Astrocyte (in vitro differentiated cells and primary cell): ENCODE measurements around the gene TET1. TPM values are rescaled to one million over a fixed set of nuclear protein-coding genes. Genes with fewer than 3 reads are reported as not detected.

Experiments used
- DNase-seq: peaks from one replicate; pipeline ENCODE4 v3.0.0-alpha.2; 2010; ENCODE audit warnings: low read depth
- FAIRE-seq: peaks from 2 replicates; lab custom pipeline; 2011; peaks lifted over from hg19 to GRCh38; lab: Jason Lieb, UNC
- H2AFZ ChIP-seq: 2 replicates; pipeline ENCODE4 v1.6.0; 2012; ENCODE audit warnings: low read depth, low read length, inconsistent platforms
- H3K27ac ChIP-seq: 2 replicates; pipeline ENCODE4 v1.5.1; 2011; ENCODE audit warnings: low read depth, low read length, inconsistent platforms
- H3K27me3 ChIP-seq: 2 replicates; pipeline ENCODE4 v1.6.0; 2011; ENCODE audit warnings: low read length, inconsistent platforms; ENCODE audit not compliant: insufficient read depth
- H3K36me3 ChIP-seq: 2 replicates; pipeline ENCODE4 v1.5.1; 2011; ENCODE audit warnings: low read length, inconsistent platforms; ENCODE audit not compliant: insufficient read depth
- H3K4me1 ChIP-seq: 2 replicates; pipeline ENCODE4 v1.5.1; 2011; ENCODE audit warnings: low read length, inconsistent platforms; ENCODE audit not compliant: insufficient read depth
- H3K4me2 ChIP-seq: 2 replicates; pipeline ENCODE4 v1.6.0; 2012; ENCODE audit warnings: low read length, inconsistent platforms
- H3K4me3 ChIP-seq: 2 replicates; pipeline ENCODE4 v1.5.1; 2011; ENCODE audit warnings: low read depth, mild to moderate bottlenecking, low read length, inconsistent platforms; ENCODE audit not compliant: insufficient read depth
- H3K79me2 ChIP-seq: 2 replicates; pipeline ENCODE4 v1.6.0; 2012; ENCODE audit warnings: mild to moderate bottlenecking, low read length, inconsistent platforms; ENCODE audit not compliant: insufficient read depth
- H3K9ac ChIP-seq: 2 replicates; pipeline ENCODE4 v1.6.0; 2012; ENCODE audit warnings: mild to moderate bottlenecking, low read length, inconsistent platforms
- H3K9me3 ChIP-seq: 2 replicates; pipeline ENCODE4 v1.5.1; 2012; ENCODE audit warnings: low read depth, mild to moderate bottlenecking, low read length, inconsistent platforms; ENCODE audit not compliant: insufficient read depth
- H4K20me1 ChIP-seq: 2 replicates; pipeline ENCODE4 v1.6.0; 2012; ENCODE audit warnings: low read length, inconsistent platforms; ENCODE audit not compliant: insufficient read depth
- H3K27ac Mint-ChIP-seq: one replicate; pipeline ENCODE4 v1.8.0; 2021; ENCODE audit warnings: mild to moderate bottlenecking, mixed read lengths; ENCODE audit not compliant: unreplicated experiment
- H3K27me3 Mint-ChIP-seq: one replicate; pipeline ENCODE4 v1.8.0; 2021; ENCODE audit warnings: low read depth, mixed read lengths; ENCODE audit not compliant: unreplicated experiment
- H3K36me3 Mint-ChIP-seq: one replicate; pipeline ENCODE4 v1.8.0; 2021; ENCODE audit warnings: low read depth, mixed read lengths; ENCODE audit not compliant: unreplicated experiment
- H3K4me1 Mint-ChIP-seq: one replicate; pipeline ENCODE4 v1.8.0; 2021; ENCODE audit warnings: low read depth, mixed read lengths; ENCODE audit not compliant: unreplicated experiment
- H3K4me3 Mint-ChIP-seq: one replicate; pipeline ENCODE4 v1.8.0; 2021; ENCODE audit warnings: mild to moderate bottlenecking, moderate library complexity, mixed read lengths; ENCODE audit not compliant: unreplicated experiment
- H3K9me3 Mint-ChIP-seq: one replicate; pipeline ENCODE4 v1.8.0; 2021; ENCODE audit warnings: mild to moderate bottlenecking, mixed read lengths; ENCODE audit not compliant: unreplicated experiment
- EZH2 ChIP-seq: IDR thresholded peaks from 2 replicates; pipeline ENCODE4 v1.6.1; 2012; ENCODE audit warnings: mild to moderate bottlenecking, low read length, inconsistent platforms; ENCODE audit not compliant: insufficient read depth
- total RNA-seq: library from RNA; stranded (reverse); gene quantifications from 2 replicates; pipeline ENCODE4 v1.2.1, GENCODE V29; 2021
- TF ChIP-seq, protein P1 (sequence below): IDR thresholded peaks from 2 replicates; pipeline ENCODE4 v1.5.1; 2011; ENCODE audit warnings: low read depth, mild to moderate bottlenecking, inconsistent platforms, low read length, moderate library complexity; ENCODE audit not compliant: insufficient read depth

TET1 gene
- total RNA-seq, 1 donor from 2014 or later = 7.1 TPM

DNA sequence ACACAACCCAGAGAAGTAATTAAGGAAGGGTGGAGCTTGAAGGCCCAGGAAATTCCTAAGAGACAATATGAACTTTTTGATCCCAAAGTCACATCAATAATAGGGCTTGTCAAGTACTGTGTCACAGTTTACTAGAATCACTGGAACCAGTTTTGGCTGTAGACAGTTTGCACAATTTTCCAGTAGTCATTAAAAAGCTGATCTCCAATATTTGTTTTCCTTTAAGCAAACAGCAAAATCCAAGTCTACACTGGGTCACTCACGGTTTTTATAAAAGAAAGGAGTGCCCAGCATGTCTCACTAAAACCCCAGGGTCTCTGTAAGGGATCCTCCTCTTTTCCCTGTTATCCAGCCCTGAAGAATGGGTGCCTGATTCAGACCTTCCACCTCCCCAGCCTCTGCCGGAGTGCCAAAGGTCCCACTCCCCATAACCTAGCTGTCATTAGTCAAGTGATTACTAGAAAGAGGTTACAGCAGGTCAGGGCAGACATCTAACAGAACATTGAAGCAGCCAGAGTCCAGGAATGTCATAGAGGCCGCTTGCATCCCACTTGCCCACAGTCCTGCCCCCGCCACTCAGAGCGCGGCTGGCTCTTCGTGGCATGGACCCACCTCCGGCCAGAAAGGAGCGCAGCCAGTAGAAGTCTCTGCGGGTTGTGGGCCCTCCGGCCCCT, 33.4 kb upstream of the TET1 start:
- Histone ChIP-seq H3K9me3 (no peaks in the 10 kb centered on the region), H2AFZ (peak overlapping the region; percentile 97), H3K27ac (peak overlapping the region; percentile 79), H3K79me2 (peaks cover 17% of the 10 kb centered on the region), H3K9ac (peak overlapping the region; percentile 93), H3K4me3 (peak overlapping the region; percentile 89), H4K20me1 (no peaks in the 10 kb centered on the region), H3K36me3 (no peaks in the 10 kb centered on the region), H3K4me2 (peak overlapping the region; percentile 96), H3K27me3 (no peaks in the 10 kb centered on the region), H3K4me1 (peaks cover 6% of the 10 kb centered on the region)
- Mint-ChIP-seq H3K4me1 (peaks cover 3% of the 10 kb centered on the region), H3K9me3 (no peaks in the 10 kb centered on the region), H3K27me3 (no peaks in the 10 kb centered on the region), H3K27ac (peak overlapping the region; percentile 96), H3K4me3 (peak overlapping the region; percentile 98), H3K36me3 (no peaks in the 10 kb centered on the region)
- TF ChIP-seq, protein P1, sequence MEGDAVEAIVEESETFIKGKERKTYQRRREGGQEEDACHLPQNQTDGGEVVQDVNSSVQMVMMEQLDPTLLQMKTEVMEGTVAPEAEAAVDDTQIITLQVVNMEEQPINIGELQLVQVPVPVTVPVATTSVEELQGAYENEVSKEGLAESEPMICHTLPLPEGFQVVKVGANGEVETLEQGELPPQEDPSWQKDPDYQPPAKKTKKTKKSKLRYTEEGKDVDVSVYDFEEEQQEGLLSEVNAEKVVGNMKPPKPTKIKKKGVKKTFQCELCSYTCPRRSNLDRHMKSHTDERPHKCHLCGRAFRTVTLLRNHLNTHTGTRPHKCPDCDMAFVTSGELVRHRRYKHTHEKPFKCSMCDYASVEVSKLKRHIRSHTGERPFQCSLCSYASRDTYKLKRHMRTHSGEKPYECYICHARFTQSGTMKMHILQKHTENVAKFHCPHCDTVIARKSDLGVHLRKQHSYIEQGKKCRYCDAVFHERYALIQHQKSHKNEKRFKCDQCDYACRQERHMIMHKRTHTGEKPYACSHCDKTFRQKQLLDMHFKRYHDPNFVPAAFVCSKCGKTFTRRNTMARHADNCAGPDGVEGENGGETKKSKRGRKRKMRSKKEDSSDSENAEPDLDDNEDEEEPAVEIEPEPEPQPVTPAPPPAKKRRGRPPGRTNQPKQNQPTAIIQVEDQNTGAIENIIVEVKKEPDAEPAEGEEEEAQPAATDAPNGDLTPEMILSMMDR = no peak
- no peak for TF ChIP-seq EZH2
- FAIRE-seq (no peak), DNase-seq (no peak)

DNA sequence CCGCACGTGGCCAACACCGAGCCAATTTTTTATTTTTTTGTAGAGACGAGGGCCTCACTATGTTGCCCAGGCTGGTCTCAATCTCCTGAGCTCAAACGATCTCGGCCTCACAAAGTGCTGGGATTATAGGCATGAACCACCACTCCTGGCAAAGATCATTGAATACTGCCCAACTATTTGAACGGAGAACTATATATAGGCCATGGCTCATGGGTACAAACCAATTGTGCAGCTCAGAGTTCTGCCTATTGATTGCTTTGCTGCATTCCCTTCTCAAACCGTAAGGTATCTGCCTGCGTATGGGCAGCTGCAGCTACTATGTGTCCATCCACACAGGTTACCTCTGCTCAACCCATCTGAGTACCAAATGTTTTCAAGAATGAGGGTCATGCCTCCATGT, 23.2 kb upstream of the TET1 start:
- no peaks in the 10 kb centered on the region for H3K36me3 ChIP-seq
- no peaks in the 10 kb centered on the region for H3K9me3 ChIP-seq
- FAIRE-seq (no peak), DNase-seq (no peak)
- peaks cover 1% of the 10 kb centered on the region for H3K4me1 ChIP-seq
- H3K36me3 Mint-ChIP-seq = no peaks in the 10 kb centered on the region
- H3K27ac ChIP-seq = no peak overlapping the region
- no peaks in the 10 kb centered on the region for H3K27me3 Mint-ChIP-seq
- H3K4me3 ChIP-seq = no peak overlapping the region
- H3K4me2 ChIP-seq = no peak overlapping the region
- no peaks in the 10 kb centered on the region for H4K20me1 ChIP-seq
- H3K4me3 Mint-ChIP-seq = no peak overlapping the region
- H3K4me1 Mint-ChIP-seq = peaks cover under 1% of the 10 kb centered on the region
- H3K9me3 Mint-ChIP-seq = no peaks in the 10 kb centered on the region
- no peak overlapping the region for H2AFZ ChIP-seq
- no peak for TF ChIP-seq EZH2
- TF ChIP-seq, protein P1 = no peak
- no peak overlapping the region for H3K9ac ChIP-seq
- no peak overlapping the region for H3K27ac Mint-ChIP-seq
- no peaks in the 10 kb centered on the region for H3K27me3 ChIP-seq
- no peaks in the 10 kb centered on the region for H3K79me2 ChIP-seq

DNA sequence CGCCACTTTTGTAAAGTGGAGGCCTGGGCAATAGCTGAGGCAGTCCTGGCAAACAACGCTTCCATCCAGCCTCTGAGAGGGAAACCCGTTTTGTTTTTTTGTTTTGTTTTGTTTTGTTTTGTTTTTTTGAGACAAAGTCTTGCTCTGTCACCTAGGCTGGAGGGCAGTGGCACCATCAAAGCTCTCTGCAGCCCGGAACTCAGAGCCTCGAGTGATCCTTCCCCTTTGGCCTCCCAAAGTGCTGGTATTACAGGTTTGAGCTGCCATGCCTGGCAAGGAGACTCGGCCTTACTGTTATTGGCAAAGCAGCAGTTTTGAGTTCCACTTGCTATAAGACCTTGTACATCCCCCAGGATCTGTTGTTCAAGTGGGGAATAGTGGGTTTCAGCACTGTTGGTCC, 22.3 kb upstream of the TET1 start:
- no peaks in the 10 kb centered on the region for H3K27me3 ChIP-seq
- Mint-ChIP-seq H3K4me3 (no peak overlapping the region), H3K27ac (no peak overlapping the region), H3K36me3 (no peaks in the 10 kb centered on the region), H3K4me1 (peaks cover 9% of the 10 kb centered on the region), H3K9me3 (no peaks in the 10 kb centered on the region), H3K27me3 (no peaks in the 10 kb centered on the region)
- H3K4me2 ChIP-seq = no peak overlapping the region
- H3K9me3 ChIP-seq = no peaks in the 10 kb centered on the region
- no peaks in the 10 kb centered on the region for H3K79me2 ChIP-seq
- H3K36me3 ChIP-seq = no peaks in the 10 kb centered on the region
- H3K9ac ChIP-seq = no peak overlapping the region
- no peak for FAIRE-seq
- no peak overlapping the region for H2AFZ ChIP-seq
- H4K20me1 ChIP-seq = no peaks in the 10 kb centered on the region
- H3K4me3 ChIP-seq = no peak overlapping the region
- no peak overlapping the region for H3K27ac ChIP-seq
- H3K4me1 ChIP-seq = peaks cover 9% of the 10 kb centered on the region
- TF ChIP-seq EZH2 = no peak
- TF ChIP-seq, protein P1 = no peak
- no peak for DNase-seq
